ENCODE measurements around the gene CLK1. TPM values are rescaled to one million over a fixed set of nuclear protein-coding genes. Genes with fewer than 3 reads are reported as not detected.

The CLK1 gene
- total RNA-seq, 2 donors from 2014 or later = 49.4 to 59.5 TPM

GRCh38 chr2:200873560-200873959 is 9.1 kb upstream of the CLK1 start:
- DNase-seq = no peak
- Histone ChIP-seq H3K36me3 (no peaks in the 10 kb centered on the region), H3K9ac (ENCODE audit: low read depth in 2 of 2, low read length in 2 of 2) (no peak overlapping the region), H3K27ac (no peak overlapping the region), H3K27me3 (no peaks in the 10 kb centered on the region), H3K4me3 (no peak overlapping the region), H3K9me3 (no peaks in the 10 kb centered on the region), H3K4me1 (no peaks in the 10 kb centered on the region)
- intact Hi-C loops (cut with DNase I) = no loop called here
- no peak for TF ChIP-seq CTCF (IDR thresholded peaks at IDR 0.05)

DNA sequence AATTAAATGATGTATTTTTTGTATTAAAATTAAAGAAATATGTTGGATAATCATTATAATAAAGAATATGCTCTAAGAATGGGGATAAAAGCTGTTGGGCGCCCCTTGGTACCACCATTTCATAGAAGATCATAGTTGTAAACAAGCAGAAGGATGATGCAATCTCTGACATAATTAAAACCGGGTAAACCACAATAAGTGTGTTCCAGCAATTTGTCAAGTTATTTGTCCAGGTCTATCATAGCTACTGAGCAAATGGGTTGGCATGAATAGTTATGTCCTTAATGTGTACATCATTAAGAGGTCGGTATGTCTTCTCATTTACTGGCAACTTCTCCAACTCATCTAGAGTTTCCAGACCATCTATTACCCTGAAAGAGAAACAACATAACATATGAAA is 6.7 kb upstream of the CLK1 start:
- H3K36me3 ChIP-seq = no peaks in the 10 kb centered on the region
- no peak overlapping the region for H3K27ac ChIP-seq
- H3K9ac ChIP-seq (ENCODE audit: low read depth in 2 of 2, low read length in 2 of 2) = no peak overlapping the region
- DNase-seq = no peak
- intact Hi-C loops (cut with DNase I) = no loop called here
- no peaks in the 10 kb centered on the region for H3K4me1 ChIP-seq
- no peak overlapping the region for H3K4me3 ChIP-seq
- H3K27me3 ChIP-seq = no peaks in the 10 kb centered on the region
- no peaks in the 10 kb centered on the region for H3K9me3 ChIP-seq
- TF ChIP-seq CTCF (IDR thresholded peaks at IDR 0.05) = no peak

DNA sequence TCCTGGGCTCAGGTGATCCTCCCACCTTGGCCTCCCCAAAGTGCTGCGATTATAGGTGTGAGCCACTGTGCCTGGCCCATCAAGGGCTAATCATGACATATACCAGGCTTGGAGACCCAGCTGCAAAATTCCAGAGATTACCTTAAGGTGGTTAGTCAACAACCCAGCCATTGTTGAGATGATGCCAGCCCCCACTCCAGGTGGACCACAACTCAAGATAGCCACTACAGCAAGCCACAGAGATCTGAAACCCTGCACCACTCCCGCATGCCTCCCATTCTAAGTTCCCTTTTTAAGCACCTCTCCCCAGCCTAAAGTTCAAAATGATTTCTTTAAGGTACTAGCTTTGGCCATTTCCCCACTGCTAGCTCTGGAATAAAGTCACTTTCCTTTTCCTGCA is 4.6 kb upstream of the CLK1 start:
- no peak for TF ChIP-seq CTCF (IDR thresholded peaks at IDR 0.05)
- DNase-seq = no peak
- intact Hi-C loops (cut with DNase I) = no loop called here

GRCh38 chr2:200863782-200864175 is 679 bp downstream of the CLK1 start:
- intact Hi-C loops (cut with DNase I) = no loop called here
- peak overlapping the region; percentile 96 for H3K4me3 ChIP-seq
- peak overlapping the region; percentile 100 for H3K27ac ChIP-seq
- no peaks in the 10 kb centered on the region for H3K9me3 ChIP-seq
- no peak for TF ChIP-seq CTCF (IDR thresholded peaks at IDR 0.05)
- peak; percentile 33 for DNase-seq
- peaks cover 9% of the 10 kb centered on the region for H3K36me3 ChIP-seq
- peaks cover 12% of the 10 kb centered on the region for H3K4me1 ChIP-seq
- peak overlapping the region; percentile 99 to 100 for H3K9ac ChIP-seq (ENCODE audit: low read depth in 2 of 2, low read length in 2 of 2)
- no peaks in the 10 kb centered on the region for H3K27me3 ChIP-seq

More for the DNA sequence above, 4.6 kb upstream of the CLK1 start:
- peaks cover 6% of the 10 kb centered on the region for H3K4me1 ChIP-seq
- H3K27ac ChIP-seq = no peak overlapping the region
- H3K9ac ChIP-seq (ENCODE audit: low read depth in 2 of 2, low read length in 2 of 2) = no peak overlapping the region
- no peaks in the 10 kb centered on the region for H3K36me3 ChIP-seq
- no peaks in the 10 kb centered on the region for H3K9me3 ChIP-seq
- no peak overlapping the region for H3K4me3 ChIP-seq
- no peaks in the 10 kb centered on the region for H3K27me3 ChIP-seq

GRCh38 chr2:200862532-200863000 is 1.9 kb downstream of the CLK1 start:
- Histone ChIP-seq H3K4me3 (peak overlapping the region; percentile 96), H3K4me1 (peaks cover 12% of the 10 kb centered on the region), H3K9ac (ENCODE audit: low read depth in 2 of 2, low read length in 2 of 2) (peak overlapping the region; percentile 99 to 100), H3K27ac (peak overlapping the region; percentile 100), H3K9me3 (no peaks in the 10 kb centered on the region), H3K36me3 (peaks cover 9% of the 10 kb centered on the region), H3K27me3 (no peaks in the 10 kb centered on the region)
- no peak for TF ChIP-seq CTCF (IDR thresholded peaks at IDR 0.05)
- intact Hi-C loops (cut with DNase I) = no loop called here
- DNase-seq = peak; percentile 54
